HepG2 (cell line): ENCODE data around the gene CTSS.

Experiments
- ETV6 ChIP-seq: sonication (generic); formaldehyde crosslinking; conservative IDR thresholded peaks from 2 replicates; pipeline ENCODE4 v1.4.0; 2020; ENCODE audit warnings: missing genetic modification reagents
- HNRNPUL1 ChIP-seq: fragments of 200-400 bp; formaldehyde crosslinking; IDR thresholded peaks from 2 replicates; pipeline ENCODE4 v1.6.1; 2017; ENCODE audit warnings: low read depth, mild to moderate bottlenecking, low read length, moderate library complexity
- POLR2A ChIP-seq, 2 experiments: IDR thresholded peaks; 2 replicates each; pipeline ENCODE4 v1.6.1; 2011; ENCODE audit warnings: low read depth in 2 of 2, low read length in 2 of 2, mild to moderate bottlenecking in 1 of 2, moderate library complexity in 1 of 2; ENCODE audit not compliant: insufficient read depth in 1 of 2
- SRSF4 ChIP-seq: fragments of 200-400 bp; formaldehyde crosslinking; IDR thresholded peaks from one replicate; pipeline ENCODE4 v1.6.1; 2018; ENCODE audit warnings: mild to moderate bottlenecking, low read depth, low read length, moderate library complexity; ENCODE audit not compliant: poor library complexity, severe bottlenecking
- TAF1 ChIP-seq: sonication (generic); formaldehyde crosslinking; IDR thresholded peaks from 2 replicates; pipeline ENCODE4 v1.4.0; 2020; ENCODE audit warnings: missing genetic modification reagents
- ZFP37 ChIP-seq: sonication (generic); formaldehyde crosslinking; IDR thresholded peaks from 2 replicates; pipeline ENCODE4 v1.4.0; 2020; ENCODE audit warnings: missing genetic modification reagents, borderline replicate concordance
- TF ChIP-seq, protein P1 (sequence below): sonication (generic); formaldehyde crosslinking; IDR thresholded peaks from 2 replicates; pipeline ENCODE4 v1.4.0; 2020; ENCODE audit warnings: missing genetic modification reagents

DNA sequence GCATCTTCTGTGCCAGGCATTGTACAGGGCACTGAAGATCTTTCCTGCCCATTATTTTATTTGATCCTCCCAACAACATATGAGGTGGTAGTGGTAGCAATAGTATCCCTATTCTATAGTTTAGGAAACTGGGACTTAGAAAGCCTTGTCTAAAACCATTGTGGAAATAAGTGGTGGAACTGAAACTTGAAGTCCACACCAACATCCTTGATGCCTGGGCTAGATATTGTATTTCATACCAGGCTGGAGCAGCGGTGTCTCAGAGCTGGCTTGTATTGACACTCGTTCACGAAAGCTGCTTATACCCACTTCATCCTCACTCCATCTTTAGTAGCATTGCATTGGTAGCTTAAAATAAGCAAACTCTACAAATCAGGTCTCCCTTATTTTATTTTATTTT, 9.7 kb upstream of the CTSS start:
- TF ChIP-seq, protein P1, sequence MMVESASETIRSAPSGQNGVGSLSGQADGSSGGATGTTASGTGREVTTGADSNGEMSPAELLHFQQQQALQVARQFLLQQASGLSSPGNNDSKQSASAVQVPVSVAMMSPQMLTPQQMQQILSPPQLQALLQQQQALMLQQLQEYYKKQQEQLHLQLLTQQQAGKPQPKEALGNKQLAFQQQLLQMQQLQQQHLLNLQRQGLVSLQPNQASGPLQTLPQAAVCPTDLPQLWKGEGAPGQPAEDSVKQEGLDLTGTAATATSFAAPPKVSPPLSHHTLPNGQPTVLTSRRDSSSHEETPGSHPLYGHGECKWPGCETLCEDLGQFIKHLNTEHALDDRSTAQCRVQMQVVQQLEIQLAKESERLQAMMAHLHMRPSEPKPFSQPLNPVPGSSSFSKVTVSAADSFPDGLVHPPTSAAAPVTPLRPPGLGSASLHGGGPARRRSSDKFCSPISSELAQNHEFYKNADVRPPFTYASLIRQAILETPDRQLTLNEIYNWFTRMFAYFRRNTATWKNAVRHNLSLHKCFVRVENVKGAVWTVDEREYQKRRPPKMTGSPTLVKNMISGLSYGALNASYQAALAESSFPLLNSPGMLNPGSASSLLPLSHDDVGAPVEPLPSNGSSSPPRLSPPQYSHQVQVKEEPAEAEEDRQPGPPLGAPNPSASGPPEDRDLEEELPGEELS (CRISPR knock-in tag): no peak
- no peak for TF ChIP-seq TAF1 (CRISPR knock-in tag)
- no peak for TF ChIP-seq POLR2A (IDR thresholded peaks at IDR 0.05; ENCODE audit: insufficient read depth in 1 of 2, low read depth in 2 of 2, low read length in 2 of 2)
- TF ChIP-seq ETV6 (CRISPR knock-in tag): no peak
- TF ChIP-seq SRSF4: no peak
- TF ChIP-seq ZFP37 (CRISPR knock-in tag): no peak
- no peak for TF ChIP-seq HNRNPUL1
